CD4-positive, alpha-beta T cell treated with Interleukin-15 for 1 hour (primary cell): ENCODE results near the gene THSD4.

Experiments
- DNase-seq: peaks from one replicate; pipeline ENCODE4 v3.0.0-alpha.2; 2020

The THSD4 gene

GRCh38 chr15:71273731-71274447 lies 158.6 kb downstream of the THSD4 start:
- DNase-seq = no peak

DNA sequence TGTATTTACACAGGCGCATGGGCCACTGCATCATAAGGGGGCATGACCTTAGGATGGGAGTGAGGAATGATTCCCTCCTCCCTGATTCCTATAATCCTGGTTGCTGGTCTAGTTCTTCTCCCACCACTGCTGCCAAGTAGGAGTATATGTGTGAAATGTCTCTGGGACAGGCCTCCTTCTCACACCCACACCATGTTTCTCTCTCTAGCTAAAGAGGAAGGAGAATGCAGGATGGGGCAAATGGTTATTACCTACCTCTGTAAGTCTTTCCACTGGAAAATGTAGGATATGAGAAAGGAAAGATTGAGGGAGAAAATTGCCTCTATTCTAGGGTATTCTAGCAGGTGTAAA lies 159.2 kb downstream of the THSD4 start:
- no peak for DNase-seq

DNA sequence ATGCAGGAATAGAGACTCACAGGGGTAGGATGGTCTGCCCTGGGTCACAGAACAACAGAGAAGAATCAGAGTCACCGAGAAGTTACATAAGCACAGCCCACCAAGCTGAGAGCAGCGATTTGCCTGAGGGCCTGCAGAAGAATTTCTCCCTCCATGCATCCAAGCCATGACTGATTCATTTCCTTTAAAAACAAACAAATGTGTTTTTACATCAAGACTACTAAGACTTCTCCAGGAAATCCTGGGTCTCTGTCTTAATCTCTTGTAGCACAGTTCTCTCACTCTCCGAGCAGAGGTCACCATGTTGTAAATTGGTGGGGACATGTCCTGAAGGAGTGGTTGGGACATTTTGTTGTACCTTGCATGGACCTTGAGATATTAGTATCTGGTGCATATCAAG lies 159.8 kb downstream of the THSD4 start:
- no peak for DNase-seq

DNA sequence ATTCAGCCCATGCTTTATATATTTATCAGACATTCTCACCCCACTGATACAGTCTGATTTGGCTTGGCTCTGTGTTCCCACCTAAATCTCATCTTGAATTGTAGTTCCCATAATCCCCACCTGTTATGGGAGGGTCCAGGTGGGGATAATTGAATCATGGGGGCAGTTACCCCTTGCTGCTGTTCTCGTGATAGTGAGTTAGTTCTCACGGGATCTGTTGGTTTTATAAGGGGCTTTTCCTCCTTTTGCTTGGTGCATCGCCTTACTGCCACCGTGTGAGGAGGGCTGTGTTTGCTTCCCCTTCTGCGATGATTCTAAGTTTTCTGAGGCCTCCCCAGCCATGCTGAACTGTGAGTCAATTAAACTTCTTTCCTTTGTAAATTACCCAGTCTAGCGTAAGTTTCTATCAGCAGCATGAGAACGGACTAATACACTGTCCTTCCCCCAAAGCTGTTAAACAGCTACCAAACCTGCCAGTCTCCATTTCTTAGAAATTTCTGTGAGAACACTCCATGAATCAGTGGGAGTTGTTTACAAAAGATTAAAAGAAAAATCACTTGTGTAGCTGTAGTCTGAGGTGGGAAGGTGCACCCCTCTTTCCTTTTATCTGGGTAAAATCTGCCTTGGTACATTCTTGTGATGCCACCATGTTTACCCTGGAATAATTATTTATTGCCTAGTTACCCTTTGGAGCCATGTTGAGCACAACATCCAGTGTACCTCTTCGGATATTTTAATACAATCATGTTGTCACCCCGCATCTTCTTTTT lies 160.5 kb downstream of the THSD4 start:
- no peak for DNase-seq

DNA sequence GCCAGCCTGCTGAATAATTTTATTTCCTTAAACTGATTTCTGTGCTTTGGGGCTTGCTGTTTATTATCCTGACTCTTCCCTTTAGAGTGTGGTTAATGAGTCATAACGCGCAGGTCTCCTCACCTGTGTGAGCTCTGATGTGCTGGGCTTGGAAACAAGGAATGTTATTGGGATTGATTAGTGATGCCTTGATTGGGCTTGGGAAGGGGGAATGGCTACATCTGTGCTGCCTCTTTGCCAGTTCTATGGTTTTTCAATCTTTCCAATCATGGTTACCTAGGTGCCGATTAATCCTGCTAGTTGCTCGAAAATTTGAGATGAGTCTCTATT lies 161.0 kb downstream of the THSD4 start:
- no peak for DNase-seq

GRCh38 chr15:71278989-71279756 lies 163.9 kb downstream of the THSD4 start:
- no peak for DNase-seq

DNA sequence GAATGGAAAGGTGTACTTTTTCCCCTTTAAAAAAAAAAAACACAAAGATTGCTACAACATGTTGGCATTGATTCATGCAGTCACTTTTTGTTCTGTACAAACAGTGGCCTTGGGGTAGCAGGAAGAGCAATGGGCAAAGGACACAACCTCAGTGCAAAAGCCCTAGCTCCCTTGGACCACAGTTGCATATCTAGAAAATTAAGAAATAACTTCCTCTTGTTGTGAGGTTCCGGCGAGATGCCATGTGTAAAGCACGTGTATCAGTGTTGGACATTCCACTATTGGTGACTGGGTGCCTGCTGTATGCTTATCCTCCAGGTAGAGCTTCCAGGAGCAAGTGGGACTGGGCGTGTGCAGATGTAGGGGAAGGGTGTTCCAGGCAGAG lies 164.5 kb downstream of the THSD4 start:
- no peak for DNase-seq

DNA sequence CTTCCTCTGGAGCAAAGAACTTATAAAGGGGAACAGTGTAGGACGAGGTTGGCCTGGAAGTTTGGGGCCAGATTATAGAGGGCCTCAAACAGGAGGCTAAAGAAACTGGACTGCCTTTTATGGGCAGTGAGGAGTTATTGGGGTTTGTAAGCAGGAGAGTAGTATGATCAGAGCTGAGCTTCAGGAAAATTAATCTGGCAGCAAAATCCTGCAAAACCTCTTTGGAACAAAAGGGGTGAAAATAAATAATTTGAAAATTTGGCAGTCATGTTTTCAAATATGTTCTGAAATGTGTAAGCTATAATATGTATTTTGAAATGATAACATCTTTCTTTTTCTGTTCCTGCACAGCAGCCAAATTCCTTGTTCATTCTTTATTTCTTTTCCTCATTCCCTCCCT lies 164.9 kb downstream of the THSD4 start:
- no peak for DNase-seq

DNA sequence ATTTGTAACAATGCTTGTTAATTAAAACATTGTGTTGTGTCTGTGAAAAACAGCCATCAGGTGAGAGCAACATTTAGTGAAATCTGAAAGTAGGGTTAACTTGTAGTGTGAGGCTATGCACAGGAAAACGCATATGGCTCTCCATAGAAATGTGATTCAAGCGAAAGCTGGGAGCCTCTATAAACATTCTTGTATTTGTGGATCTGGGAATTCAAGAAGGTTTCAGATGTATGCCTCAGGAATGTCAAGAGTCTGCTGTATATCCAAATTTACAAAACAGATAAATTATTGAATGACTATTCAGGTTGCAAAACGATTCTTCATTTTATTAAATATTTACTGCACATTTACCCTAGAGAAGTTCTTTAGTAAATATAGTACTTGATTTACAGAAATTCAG lies 166.0 kb downstream of the THSD4 start:
- DNase-seq = no peak

- no peak for DNase-seq
These were observed 166.8 kb downstream of the THSD4 start for GRCh38 chr15:71282076-71282475.

DNA sequence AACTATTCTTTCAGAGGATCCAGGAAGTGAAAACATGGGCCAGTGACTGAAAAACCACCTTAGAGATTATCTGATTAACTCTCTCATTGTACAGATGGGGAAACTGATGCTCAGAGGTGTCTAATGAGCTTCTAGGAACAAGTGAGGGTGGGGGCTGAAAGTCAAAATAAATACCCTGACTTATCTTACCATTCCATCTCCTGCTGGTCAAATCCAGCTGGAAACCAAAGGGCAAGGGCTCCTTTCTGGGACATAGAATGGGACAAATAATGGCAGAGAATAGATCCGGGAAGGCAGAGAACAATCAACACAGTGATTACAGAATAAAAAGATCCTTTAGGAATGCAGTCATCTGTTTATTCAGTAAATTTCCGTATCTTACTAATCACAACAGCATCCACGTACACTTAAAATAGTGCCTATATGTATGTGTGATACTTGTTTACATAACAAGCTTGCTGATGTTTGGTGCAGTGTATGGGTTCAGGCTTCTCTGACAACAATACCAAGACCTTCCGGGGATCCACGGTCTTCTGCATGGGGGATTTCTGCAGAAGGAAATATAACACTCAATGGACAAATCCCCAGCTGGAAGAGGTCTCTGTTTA lies 173.2 kb downstream of the THSD4 start:
- DNase-seq = no peak

GRCh38 chr15:71290002-71290401 lies 174.7 kb downstream of the THSD4 start:
- no peak for DNase-seq

DNA sequence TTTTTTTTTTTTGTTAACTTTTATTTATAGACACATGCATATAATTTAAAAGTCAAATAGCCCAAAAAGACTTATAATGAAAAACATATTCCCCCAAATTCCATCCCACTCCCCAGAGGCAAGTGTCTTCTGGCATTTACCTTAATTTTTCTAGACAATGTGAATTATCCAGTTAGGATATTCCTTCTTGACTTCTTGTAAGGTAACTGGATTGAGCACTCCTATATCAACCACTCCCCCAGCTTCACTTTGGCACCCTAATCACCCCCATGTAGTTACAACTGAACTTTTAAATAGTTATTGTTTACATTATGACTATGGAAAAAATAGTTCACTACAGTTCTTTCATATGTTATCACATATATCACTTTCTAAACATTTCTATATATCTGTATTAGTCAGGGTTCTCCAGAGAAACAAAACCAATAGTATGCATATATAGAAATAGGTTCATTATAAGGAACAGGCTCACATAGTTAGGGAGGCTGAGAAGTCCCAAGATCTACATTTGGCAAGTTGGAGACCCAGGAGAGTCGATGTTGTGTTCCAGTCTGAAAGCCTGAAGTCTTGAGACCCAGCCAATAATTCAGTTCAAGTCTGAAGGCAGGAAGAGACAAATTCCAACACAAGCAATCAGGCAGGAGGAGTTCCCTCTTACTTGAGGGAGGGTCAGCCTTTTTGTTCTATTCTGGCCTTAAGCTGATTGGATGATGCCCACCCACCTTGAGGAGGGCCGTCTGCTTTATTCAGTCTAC lies 175.8 kb downstream of the THSD4 start:
- no peak for DNase-seq

DNA sequence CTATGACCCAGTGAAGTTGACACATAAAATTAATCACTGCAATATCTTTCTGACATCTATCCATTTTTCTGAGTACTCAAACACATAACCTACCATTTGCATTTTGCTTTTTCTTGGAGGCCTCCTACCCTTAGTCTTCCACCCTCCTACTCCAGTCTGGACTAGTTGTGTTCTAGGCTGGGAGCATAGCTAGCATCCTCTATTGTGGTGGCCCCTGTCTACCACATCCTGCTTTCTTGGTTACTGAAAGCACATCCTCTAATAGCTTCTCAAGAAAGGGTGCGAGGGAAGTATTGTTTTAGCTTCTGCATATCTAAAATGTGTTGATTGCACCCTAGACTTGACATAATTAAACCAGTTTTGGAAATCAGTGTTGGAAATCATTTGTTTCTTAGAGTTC lies 176.5 kb downstream of the THSD4 start:
- no peak for DNase-seq

- DNase-seq = no peak
These were observed 178.5 kb downstream of the THSD4 start for GRCh38 chr15:71293723-71294122.

GRCh38 chr15:71294251-71294910 lies 179.1 kb downstream of the THSD4 start:
- DNase-seq = no peak

DNA sequence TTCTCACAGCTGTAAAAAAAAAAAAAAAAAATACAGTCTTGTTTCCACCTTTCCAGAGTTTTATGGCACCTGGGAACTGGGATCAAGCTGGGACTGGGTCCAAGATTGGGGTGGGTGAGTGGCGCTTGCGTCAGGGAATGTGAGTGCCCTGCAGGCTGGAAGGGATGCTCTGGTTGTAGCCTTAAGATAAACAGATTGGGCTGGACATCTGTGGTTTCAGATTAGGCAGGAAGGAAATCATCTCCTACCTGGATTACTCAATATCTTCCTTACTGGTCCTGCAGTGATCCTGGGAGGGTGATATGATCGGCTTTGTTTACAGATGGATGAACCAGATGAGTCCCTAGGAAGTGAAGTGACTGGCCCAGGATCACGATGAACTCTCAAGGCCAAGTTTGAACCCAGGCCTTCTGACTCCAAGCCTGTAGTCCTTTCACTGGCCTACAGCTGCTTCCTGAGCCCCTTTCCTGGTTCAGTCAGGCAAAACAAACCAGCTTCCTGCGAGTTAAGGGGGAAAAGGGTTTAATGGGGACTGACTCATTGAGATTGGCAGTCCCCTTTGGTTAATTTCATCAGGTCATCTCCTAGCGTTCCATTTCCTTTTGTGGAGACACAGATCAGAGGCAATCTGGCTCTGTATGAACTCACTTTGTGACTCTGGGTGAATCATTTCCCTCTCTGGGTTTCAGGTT lies 179.8 kb downstream of the THSD4 start:
- DNase-seq = no peak

- no peak for DNase-seq
These were observed 180.5 kb downstream of the THSD4 start for GRCh38 chr15:71295603-71296314.

GRCh38 chr15:71296315-71296679 lies 181.0 kb downstream of the THSD4 start:
- no peak for DNase-seq

- DNase-seq = no peak
These were observed 186.8 kb downstream of the THSD4 start for GRCh38 chr15:71301958-71302621.
